HG02798 (cell line): Measurements from ENCODE around the gene SLC30A1.
A peak's percentile ranks its signal among the peaks of the same experiment; 100 is the strongest.
"Not testable (repeated sequence)": the region's sequence is repeated elsewhere in the genome, so short reads cannot be mapped to it uniquely, and the experiment has no call there.

Source experiments
- ATAC-seq: cut with Tn5 transposase; IDR thresholded peaks from one replicate; pipeline ENCODE4 v1.9.1; 2021; ENCODE audit warnings: mild to moderate bottlenecking; ENCODE audit not compliant: unreplicated experiment, poor library complexity

Gene SLC30A1

GRCh38 chr1:211578640-211579439, at the start of gene SLC30A1:
TSS of gene SLC30A1 (minus strand) at chr1:211579161. CDS start at chr1:211578612, 549 bp downstream.
- ATAC-seq, result peak; percentile 89

GRCh38 chr1:211628417-211628816, 49.5 kb upstream of the SLC30A1 start:
- no peak for ATAC-seq

- ATAC-seq, result no peak
These were observed 48.3 kb upstream of the SLC30A1 start for GRCh38 chr1:211627259-211627658.

GRCh38 chr1:211625866-211626265, 46.9 kb upstream of the SLC30A1 start:
- ATAC-seq, result not testable (repeated sequence)

GRCh38 chr1:211625040-211625439, 46.1 kb upstream of the SLC30A1 start:
- ATAC-seq, result no peak

- no peak for ATAC-seq
These were observed 44.6 kb upstream of the SLC30A1 start for GRCh38 chr1:211623515-211623914.

GRCh38 chr1:211621447-211622198, 42.7 kb upstream of the SLC30A1 start:
- ATAC-seq, result peak; percentile 34

GRCh38 chr1:211620097-211620496, 41.1 kb upstream of the SLC30A1 start:
- no peak for ATAC-seq

- no peak for ATAC-seq
These were observed 40.4 kb upstream of the SLC30A1 start for GRCh38 chr1:211619033-211619996.

- no peak for ATAC-seq
These were observed 38.0 kb upstream of the SLC30A1 start for GRCh38 chr1:211616965-211617297.

GRCh38 chr1:211616231-211616964, 37.4 kb upstream of the SLC30A1 start:
- ATAC-seq, result no peak

- no peak for ATAC-seq
These were observed 35.7 kb upstream of the SLC30A1 start for GRCh38 chr1:211614615-211615014.

- ATAC-seq, result no peak
These were observed 35.0 kb upstream of the SLC30A1 start for GRCh38 chr1:211613951-211614350.

GRCh38 chr1:211613108-211613947, 34.4 kb upstream of the SLC30A1 start:
- no peak for ATAC-seq

GRCh38 chr1:211612786-211613107, 33.8 kb upstream of the SLC30A1 start:
- no peak for ATAC-seq

- no peak for ATAC-seq
These were observed 32.9 kb upstream of the SLC30A1 start for GRCh38 chr1:211611818-211612217.

- no peak for ATAC-seq
These were observed 32.0 kb upstream of the SLC30A1 start for GRCh38 chr1:211610779-211611556.
